Measurements from ENCODE around the gene DNAH1.

GRCh38 chr3:52361454-52361853, 45.3 kb downstream of the DNAH1 start:
- TF ChIP-seq POLR2A (IDR thresholded peaks at IDR 0.05) (no peak), CTCF (IDR thresholded peaks at IDR 0.05) (no peak)
